ENCODE results near the gene ZFAND3. TPM values are rescaled to one million over a fixed set of nuclear protein-coding genes. Genes with fewer than 3 reads are reported as not detected.

ZFAND3 gene
- total and polyA plus RNA-seq, 9 donors, result 16.6 to 220 (median 51.9) TPM

DNA sequence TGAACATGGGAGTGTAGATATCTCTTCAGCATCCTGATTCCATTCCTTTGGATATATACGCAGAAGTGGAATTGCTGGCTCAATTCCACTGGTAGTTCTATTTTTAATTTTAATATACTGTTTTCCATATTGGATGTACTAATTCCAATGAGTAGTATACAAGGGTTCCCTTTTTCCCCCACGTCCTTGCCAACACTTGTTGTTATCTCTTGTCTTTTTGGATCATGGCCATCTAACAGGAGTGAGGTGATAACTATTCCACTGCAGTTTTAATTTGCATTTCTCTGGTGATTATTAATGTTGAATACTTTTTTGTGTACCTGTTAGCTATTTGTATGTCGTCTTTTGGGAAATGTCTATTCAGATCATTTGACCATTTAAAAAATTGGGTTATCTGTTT lies 91.5 kb downstream of the ZFAND3 start:
- Histone ChIP-seq H3K4me3 (no peak overlapping the region), H3K9me3 (no peaks in the 10 kb centered on the region), H3K27ac (no peak overlapping the region), H3K27me3 (no peaks in the 10 kb centered on the region), H3K36me3 (no peaks in the 10 kb centered on the region), H3K4me1 (ENCODE audit: insufficient read depth) (no peaks in the 10 kb centered on the region)
- intact Hi-C loops (cut with DNase I), result no loop called here
- 85 to 88% (median 87%) methylated on average over 3 of the region's 3 CpGs for WGBS, 3 donors
- TF ChIP-seq, protein P1, sequence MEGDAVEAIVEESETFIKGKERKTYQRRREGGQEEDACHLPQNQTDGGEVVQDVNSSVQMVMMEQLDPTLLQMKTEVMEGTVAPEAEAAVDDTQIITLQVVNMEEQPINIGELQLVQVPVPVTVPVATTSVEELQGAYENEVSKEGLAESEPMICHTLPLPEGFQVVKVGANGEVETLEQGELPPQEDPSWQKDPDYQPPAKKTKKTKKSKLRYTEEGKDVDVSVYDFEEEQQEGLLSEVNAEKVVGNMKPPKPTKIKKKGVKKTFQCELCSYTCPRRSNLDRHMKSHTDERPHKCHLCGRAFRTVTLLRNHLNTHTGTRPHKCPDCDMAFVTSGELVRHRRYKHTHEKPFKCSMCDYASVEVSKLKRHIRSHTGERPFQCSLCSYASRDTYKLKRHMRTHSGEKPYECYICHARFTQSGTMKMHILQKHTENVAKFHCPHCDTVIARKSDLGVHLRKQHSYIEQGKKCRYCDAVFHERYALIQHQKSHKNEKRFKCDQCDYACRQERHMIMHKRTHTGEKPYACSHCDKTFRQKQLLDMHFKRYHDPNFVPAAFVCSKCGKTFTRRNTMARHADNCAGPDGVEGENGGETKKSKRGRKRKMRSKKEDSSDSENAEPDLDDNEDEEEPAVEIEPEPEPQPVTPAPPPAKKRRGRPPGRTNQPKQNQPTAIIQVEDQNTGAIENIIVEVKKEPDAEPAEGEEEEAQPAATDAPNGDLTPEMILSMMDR (IDR thresholded peaks at IDR 0.05), result no peak
- TF ChIP-seq POLR2A (IDR thresholded peaks at IDR 0.05), result no peak
- no peak for TF ChIP-seq EP300 (IDR thresholded peaks at IDR 0.05)
- DNase-seq, result no peak

DNA sequence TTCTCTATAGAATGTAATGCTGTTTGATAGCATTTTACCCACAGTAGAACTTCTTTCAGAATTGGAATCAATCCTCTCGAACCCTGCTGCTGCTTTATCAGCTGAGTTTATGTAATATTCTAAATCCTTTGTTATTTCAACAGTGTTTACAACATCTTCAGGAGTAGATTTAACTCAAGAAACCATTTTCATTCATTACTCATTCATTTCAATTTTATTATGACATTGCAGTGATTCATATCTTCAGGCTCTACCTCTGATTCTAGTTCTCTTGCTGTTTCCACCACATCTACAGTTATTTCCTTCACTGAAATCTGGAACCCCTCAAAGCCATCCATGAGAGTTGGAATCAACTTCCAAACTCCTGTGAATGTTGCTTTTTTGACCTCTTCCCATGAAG lies 93.7 kb downstream of the ZFAND3 start:
- TF ChIP-seq, protein P1 (IDR thresholded peaks at IDR 0.05), result no peak
- TF ChIP-seq POLR2A (IDR thresholded peaks at IDR 0.05) (no peak), EP300 (IDR thresholded peaks at IDR 0.05) (no peak)
- intact Hi-C loops (cut with DNase I), result no loop called here
- Histone ChIP-seq H3K27ac (no peak overlapping the region), H3K27me3 (no peaks in the 10 kb centered on the region), H3K36me3 (no peaks in the 10 kb centered on the region), H3K4me3 (no peak overlapping the region), H3K9me3 (no peaks in the 10 kb centered on the region), H3K4me1 (ENCODE audit: insufficient read depth) (no peaks in the 10 kb centered on the region)
- 63 to 91% (median 82%) methylated on average over 1 of the region's 1 CpG for WGBS, 3 donors
- no peak for DNase-seq

DNA sequence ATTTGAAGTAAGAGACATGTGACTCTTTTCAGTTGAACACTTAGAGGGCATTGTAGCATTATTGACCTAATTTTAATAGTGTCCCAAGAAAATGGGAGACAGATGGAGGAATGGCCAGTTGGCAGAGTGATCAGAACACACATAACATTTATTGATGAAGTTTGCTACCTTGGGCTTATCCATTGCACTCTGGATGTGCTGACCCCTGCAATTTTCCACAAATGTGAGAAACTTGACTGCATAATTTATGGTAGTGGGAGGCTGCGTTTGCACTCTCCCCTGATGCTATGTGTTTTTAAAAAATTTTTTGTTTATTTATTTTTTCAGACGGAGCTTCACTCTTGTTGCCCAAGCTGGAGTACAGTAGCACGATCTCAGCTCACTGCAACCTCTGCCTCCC lies 95.9 kb downstream of the ZFAND3 start:
- no peak for DNase-seq
- intact Hi-C loops (cut with DNase I), result no loop called here
- WGBS, 3 donors, result 75 to 87% (median 78%) methylated on average over 3 of the region's 3 CpGs
- Histone ChIP-seq H3K9me3 (no peaks in the 10 kb centered on the region), H3K36me3 (no peaks in the 10 kb centered on the region), H3K27me3 (no peaks in the 10 kb centered on the region), H3K4me3 (no peak overlapping the region), H3K4me1 (ENCODE audit: insufficient read depth) (peaks cover 2% of the 10 kb centered on the region), H3K27ac (no peak overlapping the region)
- TF ChIP-seq POLR2A (IDR thresholded peaks at IDR 0.05) (no peak), EP300 (IDR thresholded peaks at IDR 0.05) (no peak)
- TF ChIP-seq, protein P1 (IDR thresholded peaks at IDR 0.05), result no peak

DNA sequence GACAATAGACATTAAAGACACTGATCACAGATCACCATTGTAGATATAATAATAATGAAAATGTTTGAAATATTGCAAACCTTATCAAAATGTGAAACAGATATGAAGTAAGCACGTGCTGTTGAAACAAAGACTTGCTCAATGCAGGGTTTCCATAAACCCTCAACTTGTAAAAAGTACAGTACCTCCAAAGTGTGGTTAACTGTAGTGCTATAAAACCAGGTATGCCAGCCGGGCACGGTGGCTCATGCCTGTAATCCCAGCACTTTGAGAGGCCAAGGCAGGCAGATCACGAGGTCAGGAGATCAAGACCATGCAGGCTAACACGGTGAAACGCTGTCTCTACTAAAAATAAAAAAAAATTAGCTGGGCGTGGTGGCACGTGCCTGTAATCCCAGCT lies 96.6 kb downstream of the ZFAND3 start:
- WGBS, 3 donors, result 93 to 95% (median 93%) methylated on average over 8 of the region's 8 CpGs
- no peak overlapping the region for H3K4me3 ChIP-seq
- TF ChIP-seq, protein P1 (IDR thresholded peaks at IDR 0.05), result no peak
- no peak for TF ChIP-seq POLR2A (IDR thresholded peaks at IDR 0.05)
- no peak for TF ChIP-seq EP300 (IDR thresholded peaks at IDR 0.05)
- DNase-seq, result no peak
- H3K27me3 ChIP-seq, result no peaks in the 10 kb centered on the region
- H3K36me3 ChIP-seq, result no peaks in the 10 kb centered on the region
- H3K27ac ChIP-seq, result no peak overlapping the region
- no peaks in the 10 kb centered on the region for H3K9me3 ChIP-seq
- intact Hi-C loops (cut with DNase I), result no loop called here
- H3K4me1 ChIP-seq (ENCODE audit: insufficient read depth), result peaks cover 2% of the 10 kb centered on the region

DNA sequence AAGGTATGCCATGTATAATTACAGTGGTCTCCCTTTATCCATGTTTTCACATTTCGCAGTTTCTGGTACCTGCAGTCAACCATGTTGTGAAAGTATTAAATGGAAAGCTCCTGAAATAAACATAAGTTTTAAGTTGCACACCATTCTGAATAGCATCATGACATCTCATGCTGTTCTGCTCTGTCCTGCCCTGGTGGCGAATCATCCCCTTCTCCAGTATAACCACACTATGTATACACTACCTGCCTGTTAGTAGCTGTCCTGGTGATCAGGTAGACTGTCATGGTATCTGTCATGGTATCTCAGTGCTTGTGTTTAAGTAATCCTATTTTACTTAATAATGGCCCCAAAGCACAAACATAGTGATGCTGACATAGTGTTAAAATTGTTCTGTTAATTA lies 97.1 kb downstream of the ZFAND3 start:
- intact Hi-C loops (cut with DNase I), result no loop called here
- no peak overlapping the region for H3K27ac ChIP-seq
- H3K4me1 ChIP-seq (ENCODE audit: insufficient read depth), result peaks cover 2% of the 10 kb centered on the region
- no peak overlapping the region for H3K4me3 ChIP-seq
- no peaks in the 10 kb centered on the region for H3K36me3 ChIP-seq
- H3K27me3 ChIP-seq, result no peaks in the 10 kb centered on the region
- WGBS, 3 donors, result 94 to 98% (median 95%) methylated on average over 2 of the region's 2 CpGs
- H3K9me3 ChIP-seq, result no peaks in the 10 kb centered on the region
- TF ChIP-seq POLR2A (IDR thresholded peaks at IDR 0.05) (no peak), EP300 (IDR thresholded peaks at IDR 0.05) (no peak)
- TF ChIP-seq, protein P1 (IDR thresholded peaks at IDR 0.05), result no peak
- no peak for DNase-seq
